H1 (cell line): ENCODE results near the gene DFFA.

ENCODE experiments used
- ASH2L ChIP-seq: fragments of 200-600, 300-600 bp; sonication (generic); IDR thresholded peaks from one replicate; pipeline ENCODE4 v1.7.1; 2017; ENCODE audit warnings: low read length
- CHD1 ChIP-seq: IDR thresholded peaks from 2 replicates; pipeline ENCODE4 v1.6.1; 2012; ENCODE audit warnings: low read depth, low read length, improper control_type of control experiment
- CREB1 ChIP-seq: IDR thresholded peaks from 2 replicates; pipeline ENCODE4 v1.6.1; 2012; ENCODE audit warnings: inconsistent platforms
- CTCF ChIP-seq, 3 experiments: IDR thresholded peaks; 1 replicate in 2 of 3; 2 replicates in 1 of 3; pipeline versions ENCODE4 v1.5.1 to v1.6.1; 2011; ENCODE audit warnings: low read length in 3 of 3, mild to moderate bottlenecking in 3 of 3, inconsistent platforms in 2 of 3, low read depth in 1 of 3, moderate library complexity in 1 of 3; ENCODE audit not compliant: insufficient read depth in 1 of 3; ENCODE audit errors: control extremely low read depth in 1 of 3
- EGR1 ChIP-seq: IDR thresholded peaks from 2 replicates; pipeline ENCODE4 v1.6.1; 2011; ENCODE audit warnings: low read depth, low read length, borderline replicate concordance
- FOSL1 ChIP-seq: IDR thresholded peaks from 2 replicates; pipeline ENCODE4 v1.6.1; 2011; ENCODE audit warnings: mild to moderate bottlenecking, low read depth, low read length, moderate library complexity; ENCODE audit not compliant: insufficient read depth
- MAX ChIP-seq: IDR thresholded peaks from 2 replicates; pipeline ENCODE4 v1.6.1; 2012; ENCODE audit warnings: inconsistent platforms
- POLR2A ChIP-seq, 2 experiments: IDR thresholded peaks; 1 replicate in 1 of 2; 2 replicates in 1 of 2; pipeline ENCODE4 v1.6.1; 2011; ENCODE audit warnings: low read depth in 2 of 2, low read length in 2 of 2, mild to moderate bottlenecking in 2 of 2; ENCODE audit errors: control extremely low read depth in 1 of 2
- SP1 ChIP-seq: IDR thresholded peaks from 2 replicates; pipeline ENCODE4 v1.6.1; 2011; ENCODE audit warnings: low read depth, low read length

- TF ChIP-seq POLR2A (IDR thresholded peaks at IDR 0.05; ENCODE audit: control extremely low read depth in 1 of 2, low read depth in 2 of 2, low read length in 2 of 2) = no peak
- no peak for TF ChIP-seq SP1
- TF ChIP-seq CREB1 = no peak
- no peak for TF ChIP-seq MAX
- no peak for TF ChIP-seq CTCF (IDR thresholded peaks at IDR 0.05; ENCODE audit: control extremely low read depth in 1 of 3, insufficient read depth in 1 of 3, low read depth in 1 of 3, low read length in 3 of 3)
- TF ChIP-seq FOSL1 = no peak
- TF ChIP-seq CHD1 = no peak
- TF ChIP-seq EGR1 = no peak
- TF ChIP-seq ASH2L = no peak
Measured at GRCh38 chr1:10407201-10407600, 65.1 kb downstream of the DFFA start.
